CD14-positive monocyte (primary cell): ENCODE measurements around the gene DENND1A. TPM values are rescaled to one million over a fixed set of nuclear protein-coding genes. Genes with fewer than 3 reads are reported as not detected.

ENCODE experiments used
- DNase-seq, 3 donors: peaks; one replicate each; pipeline ENCODE4 v3.0.0-alpha.2; 2011 to 2022
- H2AFZ ChIP-seq: 2 replicates; pipeline ENCODE4 v1.6.0; 2012; ENCODE audit warnings: mild to moderate bottlenecking, low read depth, low read length, inconsistent platforms; ENCODE audit not compliant: insufficient read depth, poor library complexity, severe bottlenecking
- H3K27ac ChIP-seq, 2 donors: 1 replicate in 1 of 2; 2 replicates in 1 of 2; pipeline ENCODE4 v1.5.1; 2012 to 2013; ENCODE audit warnings: low read length in 2 of 2, control low read depth in 1 of 2, inconsistent platforms in 1 of 2, low read depth in 1 of 2, mild to moderate bottlenecking in 1 of 2
- H3K27me3 ChIP-seq, 2 donors: one replicate each; pipeline versions ENCODE4 v1.6.0 to v1.6.1; 2011 to 2013; ENCODE audit warnings: low read length in 2 of 2; ENCODE audit not compliant: control insufficient read depth in 2 of 2, insufficient read depth in 2 of 2
- H3K36me3 ChIP-seq, 2 donors: replicated peaks in 1 of 2; 1 replicate in 1 of 2; 2 replicates in 1 of 2; pipeline versions ENCODE4 v1.5.1 to v1.6.1; 2012 to 2013; ENCODE audit warnings: low read length in 2 of 2, control low read depth in 1 of 2, inconsistent platforms in 1 of 2, mild to moderate bottlenecking in 1 of 2; ENCODE audit not compliant: insufficient read depth in 2 of 2, control insufficient read depth in 1 of 2
- H3K4me1 ChIP-seq, 2 donors: 1 replicate in 1 of 2; 2 replicates in 1 of 2; pipeline versions ENCODE4 v1.5.1 to v1.6.1; 2012 to 2013; ENCODE audit warnings: low read length in 2 of 2, control low read depth in 1 of 2, inconsistent platforms in 1 of 2, mild to moderate bottlenecking in 1 of 2, moderate library complexity in 1 of 2; ENCODE audit not compliant: insufficient read depth in 2 of 2, control insufficient read depth in 1 of 2
- H3K4me2 ChIP-seq: replicated peaks from 2 replicates; pipeline ENCODE3; 2012; ENCODE audit warnings: low read length, moderate library complexity, mild to moderate bottlenecking; ENCODE audit not compliant: poor library complexity, severe bottlenecking; ENCODE audit errors: extremely low read depth
- H3K4me3 ChIP-seq, 3 experiments: fragments of 200-600 bp in 1 of 3; sonication (generic) in 1 of 3; replicated peaks in 1 of 3; 1 replicate in 2 of 3; 2 replicates in 1 of 3; pipeline ENCODE4 v1.5.1; 2011 to 2013; ENCODE audit warnings: low read length in 3 of 3, mild to moderate bottlenecking in 3 of 3, control low read depth in 2 of 3, low read depth in 2 of 3, inconsistent platforms in 1 of 3, moderate library complexity in 1 of 3
- H3K79me2 ChIP-seq: 2 replicates; pipeline ENCODE4 v1.6.0; 2012; ENCODE audit warnings: mild to moderate bottlenecking, control low read depth, inconsistent platforms, low read length, moderate library complexity; ENCODE audit not compliant: insufficient read depth
- H3K9ac ChIP-seq: 2 replicates; pipeline ENCODE4 v1.6.0; 2017; ENCODE audit warnings: low read length, mild to moderate bottlenecking; ENCODE audit not compliant: insufficient read depth, poor library complexity, severe bottlenecking
- H3K9me3 ChIP-seq, 2 donors: replicated peaks in 1 of 2; 1 replicate in 1 of 2; 2 replicates in 1 of 2; pipeline versions ENCODE4 v1.5.1 to v1.6.1; 2012 to 2013; ENCODE audit warnings: low read length in 2 of 2, control low read depth in 1 of 2; ENCODE audit not compliant: control insufficient read depth in 1 of 2, insufficient read depth in 1 of 2
- H4K20me1 ChIP-seq: 2 replicates; pipeline ENCODE4 v1.6.0; 2012; ENCODE audit warnings: mild to moderate bottlenecking, low read length, control low read depth, moderate library complexity; ENCODE audit not compliant: insufficient read depth
- H3K27ac Mint-ChIP-seq, 7 donors: one replicate each; pipeline ENCODE4 v1.8.0; 2020; ENCODE audit warnings: mild to moderate bottlenecking in 7 of 7, mixed read lengths in 7 of 7, moderate library complexity in 6 of 7, inconsistent platforms in 2 of 7
- H3K27me3 Mint-ChIP-seq, 3 donors: one replicate each; pipeline ENCODE4 v1.8.0; 2021 to 2022; ENCODE audit warnings: low read depth in 3 of 3, mild to moderate bottlenecking in 3 of 3, mixed read lengths in 3 of 3, moderate library complexity in 3 of 3, inconsistent platforms in 1 of 3
- H3K36me3 Mint-ChIP-seq, 2 donors: one replicate each; pipeline ENCODE4 v1.8.0; 2020; ENCODE audit warnings: mixed read lengths in 2 of 2, inconsistent platforms in 1 of 2, mild to moderate bottlenecking in 1 of 2
- H3K4me1 Mint-ChIP-seq: one replicate; pipeline ENCODE4 v1.8.0; 2020; ENCODE audit warnings: mild to moderate bottlenecking, mixed read lengths
- H3K4me3 Mint-ChIP-seq, 2 donors: one replicate each; pipeline ENCODE4 v1.8.0; 2020; ENCODE audit warnings: mild to moderate bottlenecking in 2 of 2, mixed read lengths in 2 of 2, moderate library complexity in 1 of 2
- H3K9me3 Mint-ChIP-seq, 7 donors: one replicate each; pipeline ENCODE4 v1.8.0; 2020 to 2022; ENCODE audit warnings: mixed read lengths in 7 of 7, mild to moderate bottlenecking in 6 of 7, moderate library complexity in 6 of 7, inconsistent platforms in 2 of 7
- CTCF ChIP-seq: fragments of 200-600 bp; IDR thresholded peaks from one replicate; pipeline ENCODE4 v1.8.0; 2022; ENCODE audit warnings: antibody characterized with exemption, mild to moderate bottlenecking
- WGBS: methylation state at CpG from one replicate; pipeline ENCODE4 v1.1.5; 2013; ENCODE audit warnings: missing lambda C conversion rate; ENCODE audit not compliant: insufficient coverage; 5-methylcytosine and 5-hydroxymethylcytosine counted together
- intact Hi-C, 2 donors: fragments of 100-400 bp; cut with micrococcal nuclease; formaldehyde crosslinking; loops; one replicate each; pipeline versions ENCODE4 v1.15.0 to v1.15.1; 2023
- polyA plus RNA-seq, 3 donors: library from polyadenylated mRNA; depleted of rRNA in 1 of 3; unstranded in 2 of 3; stranded (reverse) in 1 of 3; fragments of 300-500 nt in 2 of 3; fragments of >200 nt in 1 of 3; fragmentation: Illumina TruSeq in 2 of 3; gene quantifications; 1 replicate in 2 of 3; 2 replicates in 1 of 3; pipeline ENCODE4 v1.2.3, GENCODE V29; 2012 to 2021

The DENND1A gene
- polyA plus RNA-seq, 3 donors, result 24.8 to 73.0 (median 29.4) TPM

DNA sequence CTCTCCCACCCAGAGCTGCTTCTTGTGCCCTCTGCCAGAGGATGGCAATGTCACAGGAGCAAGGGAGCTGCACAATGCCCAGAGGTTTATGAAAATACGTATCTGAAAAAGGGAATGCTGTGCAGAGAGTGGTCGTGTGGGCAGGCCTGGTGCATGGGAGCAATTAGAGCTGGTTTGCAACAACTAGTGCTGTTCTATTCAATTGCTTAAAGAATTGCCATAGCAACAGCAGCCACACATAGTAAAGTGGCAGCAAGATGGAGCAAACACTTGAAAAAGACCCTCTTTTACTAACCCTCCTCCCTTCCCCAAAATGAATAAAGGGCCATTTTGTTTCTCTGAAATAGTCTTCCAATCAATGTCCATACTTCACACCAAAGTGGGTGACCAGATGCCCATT is 407.7 kb downstream of the DENND1A start:
- Histone ChIP-seq H3K36me3 (peaks cover 0 to 40% of the 10 kb centered on the region in 2 donors), H3K27ac (no peak overlapping the region), H2AFZ (no peak overlapping the region), H3K4me3 (no peak overlapping the region), H4K20me1 (peaks cover 92% of the 10 kb centered on the region), H3K4me1 (no peaks in the 10 kb centered on the region), H3K9ac (no peak overlapping the region), H3K4me2 (no peak overlapping the region), H3K9me3 (no peaks in the 10 kb centered on the region), H3K79me2 (no peaks in the 10 kb centered on the region), H3K27me3 (no peaks in the 10 kb centered on the region)
- 80% methylated on average over 1 of the region's 2 CpGs for WGBS
- H3K36me3 Mint-ChIP-seq, result peaks cover 15 to 31% of the 10 kb centered on the region in 2 donors
- H3K27me3 Mint-ChIP-seq, result no peaks in the 10 kb centered on the region
- H3K27ac Mint-ChIP-seq, result no peak overlapping the region
- DNase-seq, result no peak
- intact Hi-C loops, result no loop called here
- H3K4me3 Mint-ChIP-seq, result no peak overlapping the region
- H3K4me1 Mint-ChIP-seq, result peaks cover 2% of the 10 kb centered on the region
- H3K9me3 Mint-ChIP-seq, result no peaks in the 10 kb centered on the region
- TF ChIP-seq CTCF, result no peak

GRCh38 chr9:123518338-123518737 is 411.6 kb downstream of the DENND1A start:
- peaks cover 77% of the 10 kb centered on the region for H4K20me1 ChIP-seq
- no peaks in the 10 kb centered on the region for H3K9me3 ChIP-seq
- no peaks in the 10 kb centered on the region for H3K27me3 ChIP-seq
- no peaks in the 10 kb centered on the region for H3K79me2 ChIP-seq
- Mint-ChIP-seq H3K27me3 (no peaks in the 10 kb centered on the region), H3K9me3 (no peaks in the 10 kb centered on the region), H3K4me1 (peaks cover 2% of the 10 kb centered on the region), H3K27ac (peak overlapping the region in 4 of 7 donors; percentile 21 to 80 (median 38)), H3K4me3 (no peak overlapping the region), H3K36me3 (peaks cover 20 to 33% of the 10 kb centered on the region in 2 donors)
- no peak for TF ChIP-seq CTCF
- H3K4me1 ChIP-seq, result no peaks in the 10 kb centered on the region
- no peak for DNase-seq
- 75% methylated on average over 1 of the region's 1 CpG for WGBS
- intact Hi-C loops, result no loop called here
- H2AFZ ChIP-seq, result no peak overlapping the region
- no peak overlapping the region for H3K27ac ChIP-seq
- H3K4me2 ChIP-seq, result no peak overlapping the region
- no peak overlapping the region for H3K9ac ChIP-seq
- no peak overlapping the region for H3K4me3 ChIP-seq
- H3K36me3 ChIP-seq, result peaks cover 8 to 33% of the 10 kb centered on the region in 2 donors
